ENCODE measurements around the gene GPC6. TPM values are rescaled to one million over a fixed set of nuclear protein-coding genes. Genes with fewer than 3 reads are reported as not detected.

The GPC6 gene
- total RNA-seq, 1 experiment from 2014 or later, result 63.7 TPM

- H3K36me3 ChIP-seq (replicated peaks; ENCODE audit: control insufficient read depth, insufficient read depth, low read length), result no peaks in the 10 kb centered on the region
- no peak overlapping the region for H3K4me3 ChIP-seq (ENCODE audit: insufficient read depth, low read depth, low read length)
- peak; percentile 56 for DNase-seq
- no peaks in the 10 kb centered on the region for H3K27me3 ChIP-seq (ENCODE audit: control insufficient read depth, insufficient read depth, low read length)
Measured at GRCh38 chr13:93224535-93224934, 2.1 kb upstream of the GPC6 start.

DNA sequence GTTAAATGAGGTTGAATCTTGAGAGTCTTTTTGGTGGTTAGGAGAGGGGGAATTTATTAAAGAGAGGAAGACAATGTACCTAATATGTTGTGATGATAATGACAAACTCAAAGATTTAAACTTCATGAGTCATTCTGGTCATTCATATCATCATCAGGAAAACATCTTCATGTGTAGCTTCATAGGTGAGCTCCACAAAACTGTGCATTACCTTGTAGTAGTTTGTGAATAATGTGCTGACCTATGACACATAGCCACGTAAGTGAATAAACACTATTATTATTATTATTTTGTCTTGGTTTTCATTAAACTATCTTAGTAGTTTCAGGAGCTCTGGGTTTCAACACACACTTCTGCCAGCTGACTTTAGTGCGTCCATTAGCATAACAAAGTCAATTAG is 997 bp upstream of the GPC6 start:
- H3K27me3 ChIP-seq (ENCODE audit: control insufficient read depth, insufficient read depth, low read length), result no peaks in the 10 kb centered on the region
- H3K36me3 ChIP-seq (replicated peaks; ENCODE audit: control insufficient read depth, insufficient read depth, low read length), result no peaks in the 10 kb centered on the region
- no peak overlapping the region for H3K4me3 ChIP-seq (ENCODE audit: insufficient read depth, low read depth, low read length)
- DNase-seq, result no peak

DNA sequence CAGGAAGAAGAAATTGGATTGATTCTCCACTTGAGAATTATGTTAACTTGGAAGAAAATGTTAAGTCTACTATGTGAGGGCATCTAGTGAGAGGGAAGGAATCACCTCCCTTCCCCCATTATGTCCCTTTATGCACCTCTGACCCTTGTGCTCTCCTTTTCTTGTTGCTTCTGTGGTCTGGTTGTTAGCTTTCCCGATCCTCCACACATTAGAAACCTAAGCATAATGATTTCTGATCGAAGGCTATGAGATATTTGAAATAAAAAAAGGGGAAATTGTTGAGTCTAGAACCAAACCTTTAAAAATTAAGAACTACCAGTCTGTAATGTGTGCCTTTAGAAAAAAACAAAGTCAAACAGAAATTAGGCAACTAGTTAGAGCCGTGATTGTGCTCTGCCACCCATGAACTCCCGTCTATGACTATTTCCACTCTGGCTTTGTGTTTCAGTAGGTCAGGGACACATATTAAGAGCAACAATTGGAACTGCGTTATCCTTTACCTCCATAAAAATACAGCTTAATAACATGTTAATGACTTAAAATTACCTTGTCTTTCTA is 463 bp upstream of the GPC6 start:
- H3K4me3 ChIP-seq (ENCODE audit: insufficient read depth, low read depth, low read length), result peak overlapping the region; percentile 96
- H3K36me3 ChIP-seq (replicated peaks; ENCODE audit: control insufficient read depth, insufficient read depth, low read length), result no peaks in the 10 kb centered on the region
- DNase-seq, result no peak
- no peaks in the 10 kb centered on the region for H3K27me3 ChIP-seq (ENCODE audit: control insufficient read depth, insufficient read depth, low read length)

DNA sequence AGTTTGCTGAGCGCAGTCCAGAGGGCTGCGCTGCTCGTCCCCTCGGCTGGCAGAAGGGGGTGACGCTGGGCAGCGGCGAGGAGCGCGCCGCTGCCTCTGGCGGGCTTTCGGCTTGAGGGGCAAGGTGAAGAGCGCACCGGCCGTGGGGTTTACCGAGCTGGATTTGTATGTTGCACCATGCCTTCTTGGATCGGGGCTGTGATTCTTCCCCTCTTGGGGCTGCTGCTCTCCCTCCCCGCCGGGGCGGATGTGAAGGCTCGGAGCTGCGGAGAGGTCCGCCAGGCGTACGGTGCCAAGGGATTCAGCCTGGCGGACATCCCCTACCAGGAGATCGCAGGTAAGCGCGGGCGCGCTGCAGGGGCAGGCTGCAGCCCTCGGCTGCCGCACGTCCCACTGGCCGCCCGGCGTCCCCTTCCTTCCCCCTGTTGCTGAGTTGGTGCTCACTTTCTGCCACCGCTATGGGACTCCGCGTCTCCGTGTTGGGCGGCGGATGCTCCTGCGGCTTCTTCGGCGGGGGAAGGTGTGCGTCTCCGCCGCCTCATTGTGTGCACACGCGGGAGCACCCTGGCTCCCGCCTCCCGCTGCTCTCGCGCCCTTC is 772 bp downstream of the GPC6 start:
- peak overlapping the region; percentile 96 for H3K4me3 ChIP-seq (ENCODE audit: insufficient read depth, low read depth, low read length)
- DNase-seq, result peak; percentile 68
- no peaks in the 10 kb centered on the region for H3K27me3 ChIP-seq (ENCODE audit: control insufficient read depth, insufficient read depth, low read length)
- H3K36me3 ChIP-seq (replicated peaks; ENCODE audit: control insufficient read depth, insufficient read depth, low read length), result no peaks in the 10 kb centered on the region

GRCh38 chr13:93227878-93228642 is 1.5 kb downstream of the GPC6 start:
- Histone ChIP-seq H3K36me3 (replicated peaks; ENCODE audit: control insufficient read depth, insufficient read depth, low read length) (no peaks in the 10 kb centered on the region), H3K27me3 (ENCODE audit: control insufficient read depth, insufficient read depth, low read length) (no peaks in the 10 kb centered on the region)
- DNase-seq, result peak; percentile 88

DNA sequence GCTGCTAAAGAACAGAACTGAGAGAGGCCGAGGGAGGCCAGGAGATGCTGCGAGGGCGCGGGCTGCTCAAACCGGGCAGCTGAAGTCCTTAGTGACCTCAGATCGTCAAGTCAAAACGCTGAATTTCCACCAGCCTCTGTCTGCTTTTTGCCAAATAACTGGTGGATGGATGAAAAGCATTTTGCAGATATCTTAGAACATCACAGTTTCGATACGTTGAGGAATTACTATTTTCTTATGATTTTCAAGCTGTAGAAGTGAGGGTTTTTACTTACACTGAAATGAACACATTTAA is 2.0 kb downstream of the GPC6 start:
- H3K4me3 ChIP-seq (ENCODE audit: insufficient read depth, low read depth, low read length), result peak overlapping the region; percentile 96
- DNase-seq, result no peak

More at GRCh38 chr13:93227878-93228642, 1.5 kb downstream of the GPC6 start:
- peak overlapping the region; percentile 96 for H3K4me3 ChIP-seq (ENCODE audit: insufficient read depth, low read depth, low read length)

DNA sequence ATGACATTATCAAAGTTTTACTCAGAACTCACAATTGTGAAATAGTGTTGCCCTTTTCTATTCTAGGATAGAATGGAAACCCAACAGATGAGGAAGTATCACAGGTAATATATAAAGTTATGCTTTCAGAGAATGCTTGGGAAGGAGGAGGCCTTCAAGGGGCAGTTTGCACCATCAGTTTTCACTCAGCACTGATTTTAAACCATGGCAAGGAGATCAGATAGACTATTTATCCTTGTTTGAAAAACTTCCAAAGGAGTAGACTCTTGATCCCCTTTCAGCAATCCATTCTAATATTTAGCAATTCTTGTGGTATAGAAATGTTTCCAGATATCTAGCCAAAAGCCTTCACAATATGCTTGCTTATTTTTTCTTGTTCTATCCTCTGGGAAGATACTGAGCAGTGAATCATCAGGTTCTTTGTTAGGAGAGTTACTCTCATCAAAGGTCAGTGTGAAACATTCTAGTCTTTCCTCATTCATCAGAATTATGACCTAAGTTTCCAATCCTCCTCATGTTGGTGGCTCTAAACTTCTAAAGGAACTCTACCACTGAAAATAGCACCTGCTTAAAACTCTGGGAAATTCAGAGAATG is 3.8 kb downstream of the GPC6 start:
- no peaks in the 10 kb centered on the region; the same call in 1 of the 2 replicates for H3K36me3 ChIP-seq (replicated peaks; ENCODE audit: control insufficient read depth, insufficient read depth, low read length)
- no peak overlapping the region for H3K4me3 ChIP-seq (ENCODE audit: insufficient read depth, low read depth, low read length)
- DNase-seq, result no peak
- no peaks in the 10 kb centered on the region for H3K27me3 ChIP-seq (ENCODE audit: control insufficient read depth, insufficient read depth, low read length)

More for the DNA sequence above, 2.0 kb downstream of the GPC6 start:
- Histone ChIP-seq H3K27me3 (ENCODE audit: control insufficient read depth, insufficient read depth, low read length) (no peaks in the 10 kb centered on the region), H3K36me3 (replicated peaks; ENCODE audit: control insufficient read depth, insufficient read depth, low read length) (no peaks in the 10 kb centered on the region)

- H3K36me3 ChIP-seq (replicated peaks; ENCODE audit: control insufficient read depth, insufficient read depth, low read length), result no peaks in the 10 kb centered on the region; the same call in none of the 2 replicates
- DNase-seq, result no peak
- H3K27me3 ChIP-seq (ENCODE audit: control insufficient read depth, insufficient read depth, low read length), result no peaks in the 10 kb centered on the region
- H3K4me3 ChIP-seq (ENCODE audit: insufficient read depth, low read depth, low read length), result no peak overlapping the region
Measured at GRCh38 chr13:93231867-93232266, 5.3 kb downstream of the GPC6 start.

- DNase-seq, result peak; percentile 65
- Histone ChIP-seq H3K27me3 (ENCODE audit: control insufficient read depth, insufficient read depth, low read length) (no peaks in the 10 kb centered on the region), H3K36me3 (replicated peaks; ENCODE audit: control insufficient read depth, insufficient read depth, low read length) (no peaks in the 10 kb centered on the region; the same call in none of the 2 replicates), H3K4me3 (ENCODE audit: insufficient read depth, low read depth, low read length) (no peak overlapping the region)
Measured at GRCh38 chr13:93233997-93234416, 7.4 kb downstream of the GPC6 start.

- DNase-seq, result no peak
- H3K4me3 ChIP-seq (ENCODE audit: insufficient read depth, low read depth, low read length), result no peak overlapping the region
- H3K36me3 ChIP-seq (replicated peaks; ENCODE audit: control insufficient read depth, insufficient read depth, low read length), result no peaks in the 10 kb centered on the region; the same call in none of the 2 replicates
- H3K27me3 ChIP-seq (ENCODE audit: control insufficient read depth, insufficient read depth, low read length), result no peaks in the 10 kb centered on the region
Measured at GRCh38 chr13:93234459-93234858, 7.9 kb downstream of the GPC6 start.

GRCh38 chr13:93235258-93236015 is 8.8 kb downstream of the GPC6 start:
- DNase-seq, result no peak
- Histone ChIP-seq H3K4me3 (ENCODE audit: insufficient read depth, low read depth, low read length) (no peak overlapping the region), H3K27me3 (ENCODE audit: control insufficient read depth, insufficient read depth, low read length) (no peaks in the 10 kb centered on the region), H3K36me3 (replicated peaks; ENCODE audit: control insufficient read depth, insufficient read depth, low read length) (no peaks in the 10 kb centered on the region; the same call in none of the 2 replicates)

DNA sequence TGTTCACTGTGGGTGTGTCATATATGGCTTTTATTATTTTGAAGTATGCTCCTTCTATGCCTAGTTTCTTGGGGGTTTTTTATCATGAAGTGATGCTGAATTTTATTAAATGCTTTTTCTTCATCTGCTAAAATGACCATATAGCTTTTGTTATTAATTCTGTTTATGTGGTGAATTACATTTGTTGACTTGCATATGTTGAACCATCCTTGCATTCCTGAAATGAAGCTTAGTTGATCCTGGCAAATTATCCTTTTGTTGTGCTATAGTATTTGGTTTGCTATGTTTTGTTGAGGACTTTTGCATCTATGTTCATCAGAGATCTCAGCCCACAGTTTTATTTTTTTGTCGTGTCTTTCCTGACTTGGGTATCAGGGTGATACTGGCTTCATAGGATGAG is 12.1 kb downstream of the GPC6 start:
- no peak for DNase-seq
- no peaks in the 10 kb centered on the region; the same call in none of the 2 replicates for H3K36me3 ChIP-seq (replicated peaks; ENCODE audit: control insufficient read depth, insufficient read depth, low read length)

GRCh38 chr13:93243375-93244063 is 16.9 kb downstream of the GPC6 start:
- H3K36me3 ChIP-seq (replicated peaks; ENCODE audit: control insufficient read depth, insufficient read depth, low read length), result no peaks in the 10 kb centered on the region
- no peaks in the 10 kb centered on the region for H3K27me3 ChIP-seq (ENCODE audit: control insufficient read depth, insufficient read depth, low read length)
- no peak for DNase-seq
- H3K4me3 ChIP-seq (ENCODE audit: insufficient read depth, low read depth, low read length), result no peak overlapping the region

More for the DNA sequence above, 12.1 kb downstream of the GPC6 start:
- Histone ChIP-seq H3K4me3 (ENCODE audit: insufficient read depth, low read depth, low read length) (no peak overlapping the region), H3K27me3 (ENCODE audit: control insufficient read depth, insufficient read depth, low read length) (no peaks in the 10 kb centered on the region)
